Kidney capillary endothelial cell (primary cell): Measurements from ENCODE around the gene UBE2Q2.
"Not testable (repeated sequence)": the region's sequence is repeated elsewhere in the genome, so short reads cannot be mapped to it uniquely, and the experiment has no call there.

ENCODE experiments used
- DNase-seq: peaks from one replicate; pipeline ENCODE4 v3.0.0-alpha.2; 2018; ENCODE audit warnings: low spot score

The UBE2Q2 gene

GRCh38 chr15:75842722-75843677, at the start of gene UBE2Q2:
UBE2Q2 (plus strand) TSS chr15:75843447; CDS start chr15:75843667, 220 bp downstream.
- DNase-seq, result peak; percentile 42

GRCh38 chr15:75796321-75796720, 46.9 kb upstream of the UBE2Q2 start:
- no peak for DNase-seq

GRCh38 chr15:75797146-75797545, 46.1 kb upstream of the UBE2Q2 start:
- DNase-seq, result not testable (repeated sequence)

- DNase-seq, result no peak
These were observed 44.1 kb upstream of the UBE2Q2 start for GRCh38 chr15:75799190-75799589.

GRCh38 chr15:75800409-75800808, 42.8 kb upstream of the UBE2Q2 start:
- DNase-seq, result not testable (repeated sequence)

- DNase-seq, result peak; percentile 77
These were observed 41.2 kb upstream of the UBE2Q2 start for GRCh38 chr15:75801859-75802593.

- not testable (repeated sequence) for DNase-seq
These were observed 35.8 kb upstream of the UBE2Q2 start for GRCh38 chr15:75807486-75807885.

- DNase-seq, result not testable (repeated sequence)
These were observed 35.2 kb upstream of the UBE2Q2 start for GRCh38 chr15:75808009-75808408.

GRCh38 chr15:75808563-75808962, 34.7 kb upstream of the UBE2Q2 start:
- no peak for DNase-seq

GRCh38 chr15:75809986-75810750, 33.1 kb upstream of the UBE2Q2 start:
- DNase-seq, result peak; percentile 43

- DNase-seq, result no peak
These were observed 32.3 kb upstream of the UBE2Q2 start for GRCh38 chr15:75810874-75811498.

GRCh38 chr15:75811626-75812025, 31.6 kb upstream of the UBE2Q2 start:
- DNase-seq, result no peak

GRCh38 chr15:75814794-75815193, 28.5 kb upstream of the UBE2Q2 start:
- no peak for DNase-seq

- no peak for DNase-seq
These were observed 27.2 kb upstream of the UBE2Q2 start for GRCh38 chr15:75815811-75816719.

- no peak for DNase-seq
These were observed 25.9 kb upstream of the UBE2Q2 start for GRCh38 chr15:75817138-75817935.

- DNase-seq, result no peak
These were observed 23.0 kb upstream of the UBE2Q2 start for GRCh38 chr15:75820206-75820605.

GRCh38 chr15:75821786-75822345, 21.4 kb upstream of the UBE2Q2 start:
- DNase-seq, result no peak

- no peak for DNase-seq
These were observed 20.5 kb upstream of the UBE2Q2 start for GRCh38 chr15:75822685-75823278.
